Measurements from ENCODE around the gene KCNS3. TPM values are rescaled to one million over a fixed set of nuclear protein-coding genes. Genes with fewer than 3 reads are reported as not detected.

KCNS3 gene
- total RNA-seq, 2 experiments from 2014 or later, result not detected

GRCh38 chr2:17845806-17846205 is 32.7 kb upstream of the KCNS3 start:
- Histone ChIP-seq H3K4me1 (ENCODE audit: insufficient read depth, low read length, poor library complexity, severe bottlenecking) (no peaks in the 10 kb centered on the region), H3K9me2 (ENCODE audit: insufficient read depth, low read length) (no peaks in the 10 kb centered on the region), H3K4me3 (ENCODE audit: low read depth, low read length, poor library complexity, severe bottlenecking) (no peak overlapping the region), H4K20me1 (ENCODE audit: insufficient read depth, low read length) (no peaks in the 10 kb centered on the region), H2AFZ (ENCODE audit: low read length) (no peak overlapping the region), H3K4me2 (ENCODE audit: low read length) (no peak overlapping the region), H3K9me3 (ENCODE audit: low read length) (no peaks in the 10 kb centered on the region), H3K79me2 (ENCODE audit: insufficient read depth, low read depth, low read length) (no peaks in the 10 kb centered on the region), H3K27ac (ENCODE audit: low read depth, low read length, poor library complexity, severe bottlenecking) (no peak overlapping the region), H3K36me3 (ENCODE audit: insufficient read depth, low read length) (no peaks in the 10 kb centered on the region)
- ChIA-PET POLR2A (interaction anchor here (0.6 to 1.6 kb wide), 4 partner anchors 14 to 236 kb away, joined by 3 to 4 read pairs (median 3); no protein-coding TSS in a partner anchor), CTCF (ENCODE audit: unreplicated experiment) (no interaction called here)
- no peak for DNase-seq (ENCODE audit: low spot score)
- intact Hi-C loops (cut with micrococcal nuclease; ENCODE audit: unreplicated experiment), result no loop called here
- BruUV-seq (replicated peaks), result no TSS peak
- TF ChIP-seq CTCF (conservative IDR thresholded peaks at IDR 0.05; ENCODE audit: low read length), result no peak
- no peak for TF ChIP-seq EZH2phosphoT487 (IDR thresholded peaks at IDR 0.05; ENCODE audit: borderline replicate concordance, low read depth, low read length)

- no peak for TF ChIP-seq CTCF (conservative IDR thresholded peaks at IDR 0.05; ENCODE audit: low read length)
- no peak for TF ChIP-seq EZH2phosphoT487 (IDR thresholded peaks at IDR 0.05; ENCODE audit: borderline replicate concordance, low read depth, low read length)
- Histone ChIP-seq H4K20me1 (ENCODE audit: insufficient read depth, low read length) (no peaks in the 10 kb centered on the region), H3K9me2 (ENCODE audit: insufficient read depth, low read length) (no peaks in the 10 kb centered on the region), H3K9me3 (ENCODE audit: low read length) (no peaks in the 10 kb centered on the region), H3K36me3 (ENCODE audit: insufficient read depth, low read length) (no peaks in the 10 kb centered on the region), H3K4me2 (ENCODE audit: low read length) (no peak overlapping the region), H2AFZ (ENCODE audit: low read length) (no peak overlapping the region), H3K4me3 (ENCODE audit: low read depth, low read length, poor library complexity, severe bottlenecking) (no peak overlapping the region), H3K4me1 (ENCODE audit: insufficient read depth, low read length, poor library complexity, severe bottlenecking) (no peaks in the 10 kb centered on the region), H3K79me2 (ENCODE audit: insufficient read depth, low read depth, low read length) (no peaks in the 10 kb centered on the region), H3K27ac (ENCODE audit: low read depth, low read length, poor library complexity, severe bottlenecking) (no peak overlapping the region)
- ChIA-PET POLR2A (interaction anchor here (0.6 kb wide), 1 partner anchor 33 kb away, joined by 3 read pairs; no protein-coding TSS in a partner anchor), CTCF (ENCODE audit: unreplicated experiment) (no interaction called here)
- intact Hi-C loops (cut with micrococcal nuclease; ENCODE audit: unreplicated experiment), result no loop called here
- DNase-seq (ENCODE audit: low spot score), result no peak
- BruUV-seq (replicated peaks), result no TSS peak
Measured at GRCh38 chr2:17846676-17847075, 31.8 kb upstream of the KCNS3 start.

- H4K20me1 ChIP-seq (ENCODE audit: insufficient read depth, low read length), result no peaks in the 10 kb centered on the region
- H3K9me3 ChIP-seq (ENCODE audit: low read length), result no peaks in the 10 kb centered on the region
- no TSS peak for BruUV-seq (replicated peaks)
- no peak overlapping the region for H3K4me2 ChIP-seq (ENCODE audit: low read length)
- ChIA-PET CTCF (ENCODE audit: unreplicated experiment) (no interaction called here), POLR2A (no interaction called here)
- no peak for DNase-seq (ENCODE audit: low spot score)
- H3K9me2 ChIP-seq (ENCODE audit: insufficient read depth, low read length), result no peaks in the 10 kb centered on the region
- H3K4me3 ChIP-seq (ENCODE audit: low read depth, low read length, poor library complexity, severe bottlenecking), result no peak overlapping the region
- TF ChIP-seq CTCF (conservative IDR thresholded peaks at IDR 0.05; ENCODE audit: low read length), result no peak
- no peak for TF ChIP-seq EZH2phosphoT487 (IDR thresholded peaks at IDR 0.05; ENCODE audit: borderline replicate concordance, low read depth, low read length)
- no peaks in the 10 kb centered on the region for H3K4me1 ChIP-seq (ENCODE audit: insufficient read depth, low read length, poor library complexity, severe bottlenecking)
- no peak overlapping the region for H3K27ac ChIP-seq (ENCODE audit: low read depth, low read length, poor library complexity, severe bottlenecking)
- H2AFZ ChIP-seq (ENCODE audit: low read length), result no peak overlapping the region
- no peaks in the 10 kb centered on the region for H3K36me3 ChIP-seq (ENCODE audit: insufficient read depth, low read length)
- intact Hi-C loops (cut with micrococcal nuclease; ENCODE audit: unreplicated experiment), result no loop called here
- no peaks in the 10 kb centered on the region for H3K79me2 ChIP-seq (ENCODE audit: insufficient read depth, low read depth, low read length)
Measured at GRCh38 chr2:17847236-17847635, 31.2 kb upstream of the KCNS3 start.
